ENCODE measurements around the gene KIF23.

Gene KIF23

GRCh38 chr15:69405110-69405509 lies 9.0 kb upstream of the KIF23 start:
- DNase-seq (no peak), ATAC-seq (ENCODE audit: insufficient read depth, low read depth) (no peak)
- Histone ChIP-seq H4K20me1 (ENCODE audit: insufficient read depth, low read length) (no peaks in the 10 kb centered on the region), H3K4me3 (ENCODE audit: low read depth in 1 of 2, low read length in 2 of 2) (no peak overlapping the region), H2AFZ (ENCODE audit: low read depth, low read length) (no peak overlapping the region), H3K36me3 (ENCODE audit: insufficient read depth, low read length) (no peaks in the 10 kb centered on the region), H3K27me3 (ENCODE audit: insufficient read depth, low read length, poor library complexity) (peaks cover 24% of the 10 kb centered on the region), H3K9me3 (ENCODE audit: insufficient read depth, low read length, severe bottlenecking) (no peaks in the 10 kb centered on the region), H3K9ac (ENCODE audit: low read depth, low read length) (no peak overlapping the region), H3K4me2 (ENCODE audit: insufficient read depth, low read length) (no peak overlapping the region), H3K27ac (ENCODE audit: low read length) (no peak overlapping the region), H3K4me1 (ENCODE audit: insufficient read depth, low read length) (no peaks in the 10 kb centered on the region), H3K79me2 (ENCODE audit: insufficient read depth, low read length) (no peaks in the 10 kb centered on the region)
- TF ChIP-seq CTCF (IDR thresholded peaks at IDR 0.05; ENCODE audit: borderline replicate concordance, extremely low read depth, low read length, poor library complexity, severe bottlenecking) = no peak
- no peak for TF ChIP-seq EZH2 (IDR thresholded peaks at IDR 0.05; ENCODE audit: borderline replicate concordance, low read depth, low read length, severe bottlenecking)

DNA sequence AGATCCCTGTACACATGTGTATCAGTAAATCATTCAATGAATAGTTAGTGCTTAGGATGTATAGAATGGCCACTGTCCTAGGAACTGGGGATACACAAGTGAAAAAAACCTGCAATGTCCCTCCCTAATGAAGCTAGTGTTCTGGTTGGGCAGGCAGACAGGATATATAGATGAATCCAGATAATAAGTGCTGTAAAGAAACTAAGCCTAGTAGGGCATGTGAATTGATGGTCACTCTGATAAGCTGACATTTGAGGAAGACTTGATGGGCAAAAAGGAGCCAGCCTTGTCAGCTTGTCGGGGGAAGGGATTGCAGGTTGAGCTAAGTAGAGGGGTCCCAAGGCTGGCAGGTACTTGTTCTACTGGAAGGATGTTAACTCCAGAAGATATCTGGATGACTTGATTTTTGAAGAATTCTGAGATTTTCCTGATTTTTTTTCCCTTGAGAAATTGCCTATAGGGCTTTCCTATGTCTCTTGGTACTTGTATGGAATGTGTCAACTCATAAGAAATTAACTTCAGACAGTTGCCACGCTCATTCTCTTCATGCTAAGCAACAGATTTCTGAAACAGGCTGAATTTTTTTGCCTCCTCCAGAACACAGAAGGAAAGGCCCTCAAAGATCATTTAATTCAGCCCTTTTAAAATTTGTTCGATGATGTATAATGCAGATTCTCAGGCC lies 6.3 kb upstream of the KIF23 start:
- Histone ChIP-seq H2AFZ (ENCODE audit: low read depth, low read length) (no peak overlapping the region), H3K27ac (ENCODE audit: low read length) (no peak overlapping the region), H4K20me1 (ENCODE audit: insufficient read depth, low read length) (no peaks in the 10 kb centered on the region), H3K36me3 (ENCODE audit: insufficient read depth, low read length) (no peaks in the 10 kb centered on the region), H3K79me2 (ENCODE audit: insufficient read depth, low read length) (no peaks in the 10 kb centered on the region), H3K4me2 (ENCODE audit: insufficient read depth, low read length) (no peak overlapping the region), H3K4me3 (ENCODE audit: low read depth in 1 of 2, low read length in 2 of 2) (no peak overlapping the region), H3K9ac (ENCODE audit: low read depth, low read length) (no peak overlapping the region), H3K4me1 (ENCODE audit: insufficient read depth, low read length) (no peaks in the 10 kb centered on the region), H3K27me3 (ENCODE audit: insufficient read depth, low read length, poor library complexity) (peaks cover 36% of the 10 kb centered on the region), H3K9me3 (ENCODE audit: insufficient read depth, low read length, severe bottlenecking) (no peaks in the 10 kb centered on the region)
- DNase-seq (no peak), ATAC-seq (ENCODE audit: insufficient read depth, low read depth) (no peak)
- TF ChIP-seq EZH2 (IDR thresholded peaks at IDR 0.05; ENCODE audit: borderline replicate concordance, low read depth, low read length, severe bottlenecking) (no peak), CTCF (IDR thresholded peaks at IDR 0.05; ENCODE audit: borderline replicate concordance, extremely low read depth, low read length, poor library complexity, severe bottlenecking) (no peak)

- Histone ChIP-seq H3K9ac (ENCODE audit: low read depth, low read length) (no peak overlapping the region), H4K20me1 (ENCODE audit: insufficient read depth, low read length) (no peaks in the 10 kb centered on the region), H3K4me2 (ENCODE audit: insufficient read depth, low read length) (no peak overlapping the region), H3K4me1 (ENCODE audit: insufficient read depth, low read length) (peaks cover 5% of the 10 kb centered on the region; the same call in 1 of the 2 replicates), H3K36me3 (ENCODE audit: insufficient read depth, low read length) (no peaks in the 10 kb centered on the region), H3K27ac (ENCODE audit: low read length) (no peak overlapping the region), H3K79me2 (ENCODE audit: insufficient read depth, low read length) (no peaks in the 10 kb centered on the region), H3K27me3 (ENCODE audit: insufficient read depth, low read length, poor library complexity) (peaks cover 31% of the 10 kb centered on the region), H3K9me3 (ENCODE audit: insufficient read depth, low read length, severe bottlenecking) (no peaks in the 10 kb centered on the region), H2AFZ (ENCODE audit: low read depth, low read length) (no peak overlapping the region), H3K4me3 (ENCODE audit: low read depth in 1 of 2, low read length in 2 of 2) (no peak overlapping the region)
- ATAC-seq (ENCODE audit: insufficient read depth, low read depth) (no peak), DNase-seq (no peak)
- TF ChIP-seq EZH2 (IDR thresholded peaks at IDR 0.05; ENCODE audit: borderline replicate concordance, low read depth, low read length, severe bottlenecking) (no peak), CTCF (IDR thresholded peaks at IDR 0.05; ENCODE audit: borderline replicate concordance, extremely low read depth, low read length, poor library complexity, severe bottlenecking) (no peak)
Measured at GRCh38 chr15:69408841-69409240, 5.3 kb upstream of the KIF23 start.
